GM12865 (cell line): ENCODE measurements around the gene SCIN.
"Not testable (repeated sequence)": the region's sequence is repeated elsewhere in the genome, so short reads cannot be mapped to it uniquely, and the experiment has no call there.

Experiments used
- DNase-seq: peaks from one replicate; pipeline ENCODE4 v3.0.0; 2010; ENCODE audit warnings: low read depth
- H3K4me3 ChIP-seq: 2 replicates; pipeline ENCODE4 v1.5.1; 2011; ENCODE audit warnings: mild to moderate bottlenecking, low read depth, low read length, control low read depth
- TF ChIP-seq, protein P1 (sequence below): IDR thresholded peaks from 2 replicates; pipeline ENCODE4 v1.5.1; 2011; ENCODE audit warnings: low read length, control low read depth, low read depth, inconsistent platforms; ENCODE audit not compliant: insufficient read depth; ENCODE audit errors: missing control alignments

The SCIN gene

DNA sequence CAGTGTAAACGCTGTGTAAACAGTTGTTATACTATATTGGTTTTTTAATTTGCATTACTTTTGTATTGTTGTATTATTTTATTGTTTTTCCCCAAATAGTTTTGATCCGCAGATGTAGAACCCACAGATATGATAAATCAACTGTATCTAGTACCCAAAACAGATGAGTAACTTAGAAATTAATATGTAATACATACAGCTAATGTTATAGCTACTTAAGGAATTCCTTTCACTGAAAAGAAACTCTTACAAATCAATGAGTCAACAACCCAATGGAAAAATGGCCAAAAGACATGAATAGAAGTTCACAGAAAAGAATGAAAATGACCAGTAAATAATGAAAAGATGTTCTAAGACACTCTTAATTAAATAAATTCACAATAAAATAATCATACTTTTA lies 84.6 kb downstream of the SCIN start:
- H3K4me3 ChIP-seq: no peak overlapping the region
- DNase-seq: no peak
- TF ChIP-seq, protein P1, sequence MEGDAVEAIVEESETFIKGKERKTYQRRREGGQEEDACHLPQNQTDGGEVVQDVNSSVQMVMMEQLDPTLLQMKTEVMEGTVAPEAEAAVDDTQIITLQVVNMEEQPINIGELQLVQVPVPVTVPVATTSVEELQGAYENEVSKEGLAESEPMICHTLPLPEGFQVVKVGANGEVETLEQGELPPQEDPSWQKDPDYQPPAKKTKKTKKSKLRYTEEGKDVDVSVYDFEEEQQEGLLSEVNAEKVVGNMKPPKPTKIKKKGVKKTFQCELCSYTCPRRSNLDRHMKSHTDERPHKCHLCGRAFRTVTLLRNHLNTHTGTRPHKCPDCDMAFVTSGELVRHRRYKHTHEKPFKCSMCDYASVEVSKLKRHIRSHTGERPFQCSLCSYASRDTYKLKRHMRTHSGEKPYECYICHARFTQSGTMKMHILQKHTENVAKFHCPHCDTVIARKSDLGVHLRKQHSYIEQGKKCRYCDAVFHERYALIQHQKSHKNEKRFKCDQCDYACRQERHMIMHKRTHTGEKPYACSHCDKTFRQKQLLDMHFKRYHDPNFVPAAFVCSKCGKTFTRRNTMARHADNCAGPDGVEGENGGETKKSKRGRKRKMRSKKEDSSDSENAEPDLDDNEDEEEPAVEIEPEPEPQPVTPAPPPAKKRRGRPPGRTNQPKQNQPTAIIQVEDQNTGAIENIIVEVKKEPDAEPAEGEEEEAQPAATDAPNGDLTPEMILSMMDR: no peak

- not testable (repeated sequence) for H3K4me3 ChIP-seq, DNase-seq
Measured at GRCh38 chr7:12660423-12660822, 89.9 kb downstream of the SCIN start.

- H3K4me3 ChIP-seq, DNase-seq: not testable (repeated sequence)
Measured at GRCh38 chr7:12660986-12661385, 90.5 kb downstream of the SCIN start.

- H3K4me3 ChIP-seq: no peak overlapping the region
- DNase-seq: no peak
- TF ChIP-seq, protein P1: no peak
Measured at GRCh38 chr7:12661581-12661980, 91.1 kb downstream of the SCIN start.

- no peak overlapping the region for H3K4me3 ChIP-seq
- DNase-seq: no peak
- TF ChIP-seq, protein P1: no peak
Measured at GRCh38 chr7:12670000-12670729, 99.6 kb downstream of the SCIN start.

- TF ChIP-seq, protein P1: no peak
- no peak for DNase-seq
- no peak overlapping the region for H3K4me3 ChIP-seq
Measured at GRCh38 chr7:12670743-12671520, 100.4 kb downstream of the SCIN start.

- H3K4me3 ChIP-seq, DNase-seq: not testable (repeated sequence)
Measured at GRCh38 chr7:12673436-12673835, 102.9 kb downstream of the SCIN start.

DNA sequence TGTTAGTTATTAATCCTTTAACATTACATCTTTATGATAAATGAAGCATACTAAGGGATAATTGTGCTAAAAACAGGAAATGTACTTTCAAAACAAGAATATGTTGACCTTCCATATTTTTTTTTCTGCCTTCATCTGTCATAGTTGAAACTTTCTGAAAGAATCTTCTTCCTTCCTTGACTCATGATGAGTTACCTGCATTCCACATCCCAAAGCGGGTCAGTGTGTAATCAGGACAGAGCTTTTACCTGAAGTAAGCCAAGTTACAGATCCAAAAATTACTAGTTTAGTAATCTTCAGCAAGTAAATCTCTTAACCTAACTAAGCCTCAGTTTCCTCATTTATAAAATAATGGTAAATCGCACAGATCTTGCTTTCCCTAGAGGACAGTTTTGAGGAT lies 103.5 kb downstream of the SCIN start:
- no peak for DNase-seq
- H3K4me3 ChIP-seq: no peak overlapping the region
- TF ChIP-seq, protein P1: no peak
